GM18858 (cell line): ENCODE data around the gene MPV17L2.
"Not testable (repeated sequence)": the region's sequence is repeated elsewhere in the genome, so short reads cannot be mapped to it uniquely, and the experiment has no call there.

Experiments
- ATAC-seq: cut with Tn5 transposase; IDR thresholded peaks from one replicate; pipeline ENCODE4 v1.9.1; 2021; ENCODE audit not compliant: unreplicated experiment

The MPV17L2 gene

GRCh38 chr19:18192673-18193387 lies at the start of gene MPV17L2:
MPV17L2 (plus strand) TSS chr19:18193218; CDS start chr19:18193282, 64 bp downstream.
- ATAC-seq = peak; percentile 68

GRCh38 chr19:18143902-18144301 lies 49.1 kb upstream of the MPV17L2 start:
- no peak for ATAC-seq

GRCh38 chr19:18144361-18144760 lies 48.7 kb upstream of the MPV17L2 start:
- ATAC-seq = no peak

- no peak for ATAC-seq
Measured at GRCh38 chr19:18144906-18145305, 48.1 kb upstream of the MPV17L2 start.

- no peak for ATAC-seq
Measured at GRCh38 chr19:18145391-18145999, 47.5 kb upstream of the MPV17L2 start.

GRCh38 chr19:18147396-18147795 lies 45.6 kb upstream of the MPV17L2 start:
- no peak for ATAC-seq

- no peak for ATAC-seq
Measured at GRCh38 chr19:18149596-18149975, 43.4 kb upstream of the MPV17L2 start.

- ATAC-seq = no peak
Measured at GRCh38 chr19:18150776-18151624, 42.0 kb upstream of the MPV17L2 start.

- peak; percentile 45 for ATAC-seq
Measured at GRCh38 chr19:18152442-18152816, 40.6 kb upstream of the MPV17L2 start.

GRCh38 chr19:18152817-18153555 lies 40.0 kb upstream of the MPV17L2 start, which contains the start of gene PIK3R2:
PIK3R2 (plus strand) TSS chr19:18153163; CDS start chr19:18155880, 2,717 bp downstream.
- peak; percentile 76 for ATAC-seq

- no peak for ATAC-seq
Measured at GRCh38 chr19:18153556-18154134, 39.4 kb upstream of the MPV17L2 start.

- no peak for ATAC-seq
Measured at GRCh38 chr19:18155095-18156087, 37.6 kb upstream of the MPV17L2 start.

GRCh38 chr19:18156268-18156667 lies 36.8 kb upstream of the MPV17L2 start:
- no peak for ATAC-seq

GRCh38 chr19:18156841-18157464 lies 36.1 kb upstream of the MPV17L2 start:
- ATAC-seq = no peak

GRCh38 chr19:18157465-18158063 lies 35.5 kb upstream of the MPV17L2 start:
- ATAC-seq = no peak

- ATAC-seq = no peak
Measured at GRCh38 chr19:18158467-18158866, 34.6 kb upstream of the MPV17L2 start.

GRCh38 chr19:18159059-18159616 lies 33.9 kb upstream of the MPV17L2 start:
- ATAC-seq = not testable (repeated sequence)

GRCh38 chr19:18159810-18160209 lies 33.2 kb upstream of the MPV17L2 start:
- ATAC-seq = no peak
